Neural cell (in vitro differentiated cells): ENCODE data around the gene IFNW1. TPM values are rescaled to one million over a fixed set of nuclear protein-coding genes. Genes with fewer than 3 reads are reported as not detected.

ENCODE experiments used
- H2AFZ ChIP-seq: fragments of 200-600, 300-800 bp; sonication (generic), shearing (Covaris generic); 2 replicates; pipeline ENCODE4 v1.6.0; 2014; ENCODE audit warnings: low read depth, mild to moderate bottlenecking, antibody characterized with exemption, low read length, moderate library complexity
- H3F3A ChIP-seq: fragments of 200-600 bp; shearing (Covaris generic); 2 replicates; pipeline ENCODE4 v1.6.1; 2016; ENCODE audit warnings: mild to moderate bottlenecking, moderate library complexity, mixed read lengths, antibody characterized with exemption, low read length; ENCODE audit not compliant: insufficient read depth, poor library complexity, severe bottlenecking
- H3K27ac ChIP-seq: fragments of 200-600, 300-800 bp; sonication (generic), shearing (Covaris generic); 2 replicates; pipeline ENCODE4 v1.5.1; 2014; ENCODE audit warnings: mild to moderate bottlenecking, low read length, moderate library complexity
- H3K27me3 ChIP-seq: fragments of 300-800, 200-600 bp; sonication (generic), shearing (Covaris generic); 2 replicates; pipeline ENCODE4 v1.6.0; 2014; ENCODE audit warnings: mild to moderate bottlenecking, low read depth, low read length, moderate library complexity; ENCODE audit not compliant: insufficient read depth
- H3K36me3 ChIP-seq: fragments of 300-800, 200-600 bp; sonication (generic), shearing (Covaris generic); 2 replicates; pipeline ENCODE4 v1.5.1; 2014; ENCODE audit warnings: mild to moderate bottlenecking, antibody characterized with exemption, low read length, moderate library complexity; ENCODE audit not compliant: insufficient read depth
- H3K4me2 ChIP-seq: fragments of 300-800, 200-600 bp; sonication (generic), shearing (Covaris generic); 2 replicates; pipeline ENCODE4 v1.6.0; 2014; ENCODE audit warnings: mild to moderate bottlenecking, low read length
- H3K4me3 ChIP-seq: fragments of 300-800, 200-600 bp; sonication (generic), shearing (Covaris generic); 2 replicates; pipeline ENCODE4 v1.5.1; 2014; ENCODE audit warnings: mild to moderate bottlenecking, low read length, moderate library complexity
- H3K79me2 ChIP-seq: fragments of 200-600 bp; shearing (Covaris generic); replicated peaks from 2 replicates; pipeline ENCODE4 v1.6.0; 2014; ENCODE audit warnings: mild to moderate bottlenecking, low read length, moderate library complexity; ENCODE audit not compliant: insufficient read depth
- H3K9ac ChIP-seq: fragments of 300-800, 200-600 bp; sonication (generic), shearing (Covaris generic); 2 replicates; pipeline ENCODE4 v1.6.1; 2016; ENCODE audit warnings: mild to moderate bottlenecking, low read length, mixed read lengths
- H3K9me2 ChIP-seq: fragments of 200-600 bp; shearing (Covaris generic); 2 replicates; pipeline ENCODE4 v1.6.1; 2016; ENCODE audit warnings: mild to moderate bottlenecking, low read length, mixed read lengths; ENCODE audit not compliant: insufficient read depth
- H3K9me3 ChIP-seq: fragments of 200-600, 300-800 bp; sonication (generic), shearing (Covaris generic); 2 replicates; pipeline ENCODE4 v1.6.1; 2016; ENCODE audit warnings: mild to moderate bottlenecking, mixed run types, low read length, moderate library complexity, mixed read lengths
- H4K20me1 ChIP-seq: fragments of 200-600 bp; shearing (Covaris generic); 2 replicates; pipeline ENCODE4 v1.6.1; 2016; ENCODE audit warnings: mild to moderate bottlenecking, mixed run types; ENCODE audit not compliant: insufficient read depth
- EP300 ChIP-seq: fragments of 450-650 bp; conservative IDR thresholded peaks from 2 replicates; pipeline ENCODE4 v1.6.1; 2014; ENCODE audit warnings: antibody characterized with exemption, mild to moderate bottlenecking, moderate library complexity; ENCODE audit not compliant: poor library complexity, severe bottlenecking
- EZH2 ChIP-seq: fragments of 200-600, 300-800 bp; shearing (Covaris generic), sonication (generic); IDR thresholded peaks from 2 replicates; pipeline ENCODE4 v1.6.1; 2014; ENCODE audit warnings: antibody characterized with exemption, low read length, borderline replicate concordance, mild to moderate bottlenecking; ENCODE audit not compliant: insufficient read depth, poor library complexity, severe bottlenecking
- MXI1 ChIP-seq: fragments of 450-650 bp; conservative IDR thresholded peaks from 2 replicates; pipeline ENCODE4 v1.6.1; 2014; ENCODE audit warnings: antibody characterized with exemption, mild to moderate bottlenecking; ENCODE audit not compliant: poor library complexity, severe bottlenecking
- POLR2AphosphoS5 ChIP-seq: IDR thresholded peaks from 2 replicates; pipeline ENCODE4 v1.6.1; 2012
- RAD21 ChIP-seq: fragments of 450-650 bp; conservative IDR thresholded peaks from 2 replicates; pipeline ENCODE4 v1.6.1; 2014; ENCODE audit warnings: antibody characterized with exemption, mild to moderate bottlenecking, moderate library complexity
- SMC3 ChIP-seq: fragments of 450-650 bp; conservative IDR thresholded peaks from 2 replicates; pipeline ENCODE4 v1.6.1; 2014; ENCODE audit warnings: antibody characterized with exemption, mild to moderate bottlenecking, moderate library complexity; ENCODE audit not compliant: poor library complexity
- TAF1 ChIP-seq: IDR thresholded peaks from 2 replicates; pipeline ENCODE4 v1.6.1; 2012; ENCODE audit warnings: low read depth
- polyA plus RNA-seq: library from polyadenylated mRNA; depleted of rRNA; stranded (reverse); fragments of >200 nt; gene quantifications from 2 replicates; pipeline ENCODE4 v1.2.3, GENCODE V29; 2014
- TF ChIP-seq, protein P1 (sequence below): fragments of 450-650 bp; IDR thresholded peaks from 2 replicates; pipeline ENCODE4 v1.5.1; 2014; ENCODE audit warnings: antibody characterized with exemption, mild to moderate bottlenecking, moderate library complexity; ENCODE audit not compliant: poor library complexity, severe bottlenecking
- TF ChIP-seq, protein P2 (sequence below): IDR thresholded peaks from 2 replicates; pipeline ENCODE4 v1.6.1; 2012; ENCODE audit warnings: borderline replicate concordance

Gene IFNW1
- polyA plus RNA-seq, 1 donor from 2014 or later: not detected

DNA sequence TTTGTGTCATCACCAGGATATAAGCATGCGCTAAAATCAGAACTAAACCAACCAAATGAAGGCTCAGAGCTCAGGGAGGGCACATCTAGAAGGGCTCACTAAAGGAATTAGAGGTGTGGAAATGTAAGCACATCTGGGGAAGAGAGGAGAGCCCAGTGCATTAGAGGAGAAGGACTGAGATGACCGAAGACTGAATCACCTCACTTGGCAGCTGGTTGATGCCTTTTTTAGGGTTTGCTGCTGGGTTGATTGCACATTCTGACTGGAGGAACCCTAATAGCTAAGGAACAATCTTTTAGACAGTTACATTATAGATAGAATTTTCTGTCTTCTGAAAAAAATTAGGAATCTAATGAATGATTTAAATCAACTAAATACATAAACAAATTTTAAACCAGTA, 33.0 kb upstream of the IFNW1 start:
- Histone ChIP-seq H3K4me3 (no peak overlapping the region), H3K79me2 (no peaks in the 10 kb centered on the region), H3K4me2 (no peak overlapping the region), H3K27me3 (no peaks in the 10 kb centered on the region), H3K9me2 (no peaks in the 10 kb centered on the region), H4K20me1 (no peaks in the 10 kb centered on the region), H3K36me3 (no peaks in the 10 kb centered on the region), H3K27ac (no peak overlapping the region), H3K9ac (no peak overlapping the region), H3K9me3 (no peaks in the 10 kb centered on the region), H2AFZ (no peak overlapping the region), H3F3A (no peaks in the 10 kb centered on the region)
- TF ChIP-seq, protein P1, sequence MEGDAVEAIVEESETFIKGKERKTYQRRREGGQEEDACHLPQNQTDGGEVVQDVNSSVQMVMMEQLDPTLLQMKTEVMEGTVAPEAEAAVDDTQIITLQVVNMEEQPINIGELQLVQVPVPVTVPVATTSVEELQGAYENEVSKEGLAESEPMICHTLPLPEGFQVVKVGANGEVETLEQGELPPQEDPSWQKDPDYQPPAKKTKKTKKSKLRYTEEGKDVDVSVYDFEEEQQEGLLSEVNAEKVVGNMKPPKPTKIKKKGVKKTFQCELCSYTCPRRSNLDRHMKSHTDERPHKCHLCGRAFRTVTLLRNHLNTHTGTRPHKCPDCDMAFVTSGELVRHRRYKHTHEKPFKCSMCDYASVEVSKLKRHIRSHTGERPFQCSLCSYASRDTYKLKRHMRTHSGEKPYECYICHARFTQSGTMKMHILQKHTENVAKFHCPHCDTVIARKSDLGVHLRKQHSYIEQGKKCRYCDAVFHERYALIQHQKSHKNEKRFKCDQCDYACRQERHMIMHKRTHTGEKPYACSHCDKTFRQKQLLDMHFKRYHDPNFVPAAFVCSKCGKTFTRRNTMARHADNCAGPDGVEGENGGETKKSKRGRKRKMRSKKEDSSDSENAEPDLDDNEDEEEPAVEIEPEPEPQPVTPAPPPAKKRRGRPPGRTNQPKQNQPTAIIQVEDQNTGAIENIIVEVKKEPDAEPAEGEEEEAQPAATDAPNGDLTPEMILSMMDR: no peak
- TF ChIP-seq RAD21: no peak
- TF ChIP-seq POLR2AphosphoS5: no peak
- TF ChIP-seq TAF1: no peak
- TF ChIP-seq EZH2: no peak
- TF ChIP-seq MXI1: no peak
- TF ChIP-seq, protein P2, sequence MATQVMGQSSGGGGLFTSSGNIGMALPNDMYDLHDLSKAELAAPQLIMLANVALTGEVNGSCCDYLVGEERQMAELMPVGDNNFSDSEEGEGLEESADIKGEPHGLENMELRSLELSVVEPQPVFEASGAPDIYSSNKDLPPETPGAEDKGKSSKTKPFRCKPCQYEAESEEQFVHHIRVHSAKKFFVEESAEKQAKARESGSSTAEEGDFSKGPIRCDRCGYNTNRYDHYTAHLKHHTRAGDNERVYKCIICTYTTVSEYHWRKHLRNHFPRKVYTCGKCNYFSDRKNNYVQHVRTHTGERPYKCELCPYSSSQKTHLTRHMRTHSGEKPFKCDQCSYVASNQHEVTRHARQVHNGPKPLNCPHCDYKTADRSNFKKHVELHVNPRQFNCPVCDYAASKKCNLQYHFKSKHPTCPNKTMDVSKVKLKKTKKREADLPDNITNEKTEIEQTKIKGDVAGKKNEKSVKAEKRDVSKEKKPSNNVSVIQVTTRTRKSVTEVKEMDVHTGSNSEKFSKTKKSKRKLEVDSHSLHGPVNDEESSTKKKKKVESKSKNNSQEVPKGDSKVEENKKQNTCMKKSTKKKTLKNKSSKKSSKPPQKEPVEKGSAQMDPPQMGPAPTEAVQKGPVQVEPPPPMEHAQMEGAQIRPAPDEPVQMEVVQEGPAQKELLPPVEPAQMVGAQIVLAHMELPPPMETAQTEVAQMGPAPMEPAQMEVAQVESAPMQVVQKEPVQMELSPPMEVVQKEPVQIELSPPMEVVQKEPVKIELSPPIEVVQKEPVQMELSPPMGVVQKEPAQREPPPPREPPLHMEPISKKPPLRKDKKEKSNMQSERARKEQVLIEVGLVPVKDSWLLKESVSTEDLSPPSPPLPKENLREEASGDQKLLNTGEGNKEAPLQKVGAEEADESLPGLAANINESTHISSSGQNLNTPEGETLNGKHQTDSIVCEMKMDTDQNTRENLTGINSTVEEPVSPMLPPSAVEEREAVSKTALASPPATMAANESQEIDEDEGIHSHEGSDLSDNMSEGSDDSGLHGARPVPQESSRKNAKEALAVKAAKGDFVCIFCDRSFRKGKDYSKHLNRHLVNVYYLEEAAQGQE: no peak
- TF ChIP-seq EP300: no peak
- no peak for TF ChIP-seq SMC3

DNA sequence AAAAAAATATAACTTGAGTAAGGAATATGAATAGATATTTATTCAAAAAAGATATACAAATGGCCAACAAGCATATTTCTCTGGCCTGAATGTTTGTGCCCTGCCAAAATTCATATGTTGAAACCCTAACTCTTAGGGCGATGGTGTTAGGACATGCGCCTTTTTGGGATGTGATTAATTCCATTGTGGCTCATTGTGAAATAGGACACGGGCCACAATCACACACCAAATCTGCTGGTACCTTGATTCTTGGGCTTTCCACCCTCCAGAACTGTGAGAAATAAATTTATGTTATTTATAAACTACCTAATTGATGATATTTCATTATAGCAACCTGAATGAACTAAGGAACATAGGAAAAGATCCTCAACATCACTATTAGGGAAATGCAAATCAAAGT, 30.5 kb upstream of the IFNW1 start:
- Histone ChIP-seq H3K27ac (no peak overlapping the region), H3F3A (no peaks in the 10 kb centered on the region), H4K20me1 (no peaks in the 10 kb centered on the region), H3K9me3 (no peaks in the 10 kb centered on the region), H2AFZ (no peak overlapping the region), H3K9ac (no peak overlapping the region), H3K9me2 (no peaks in the 10 kb centered on the region), H3K36me3 (no peaks in the 10 kb centered on the region), H3K4me3 (no peak overlapping the region), H3K79me2 (no peaks in the 10 kb centered on the region), H3K4me2 (no peak overlapping the region), H3K27me3 (no peaks in the 10 kb centered on the region)
- no peak for TF ChIP-seq POLR2AphosphoS5
- no peak for TF ChIP-seq MXI1
- TF ChIP-seq EP300: no peak

DNA sequence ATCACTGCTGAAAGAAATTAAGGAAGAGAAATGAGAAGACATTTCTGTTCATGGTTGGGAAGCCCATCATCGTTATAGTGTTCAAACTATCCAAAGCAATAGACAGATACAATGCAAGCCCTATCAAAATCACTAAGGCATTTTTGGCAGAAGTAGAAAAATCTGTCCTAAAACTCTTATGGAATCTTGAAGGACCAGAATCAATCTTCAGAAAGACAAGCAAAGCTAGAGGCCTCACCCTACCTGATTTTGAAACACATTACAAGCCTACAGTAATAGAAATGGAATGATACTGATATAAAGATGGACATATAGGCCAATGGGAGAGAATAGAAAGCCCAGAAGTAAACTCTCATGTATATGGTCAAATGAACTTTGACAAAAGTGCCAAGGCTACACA, 29.7 kb upstream of the IFNW1 start:
- TF ChIP-seq MXI1: no peak
- no peak for TF ChIP-seq EZH2
- TF ChIP-seq, protein P1: no peak
- no peak for TF ChIP-seq SMC3
- TF ChIP-seq RAD21: no peak
- no peak for TF ChIP-seq POLR2AphosphoS5
- TF ChIP-seq, protein P2: no peak
- TF ChIP-seq TAF1: no peak
- TF ChIP-seq EP300: no peak
- no peak overlapping the region for H2AFZ ChIP-seq
- no peak overlapping the region for H3K27ac ChIP-seq
- H3K9me3 ChIP-seq: no peaks in the 10 kb centered on the region
- H4K20me1 ChIP-seq: no peaks in the 10 kb centered on the region
- no peaks in the 10 kb centered on the region for H3F3A ChIP-seq
- H3K27me3 ChIP-seq: no peaks in the 10 kb centered on the region
- H3K79me2 ChIP-seq: no peaks in the 10 kb centered on the region
- H3K36me3 ChIP-seq: no peaks in the 10 kb centered on the region
- no peak overlapping the region for H3K9ac ChIP-seq
- H3K4me2 ChIP-seq: no peak overlapping the region
- no peak overlapping the region for H3K4me3 ChIP-seq
- H3K9me2 ChIP-seq: no peaks in the 10 kb centered on the region
